Measurements from ENCODE around the gene FRK.

FRK gene

DNA sequence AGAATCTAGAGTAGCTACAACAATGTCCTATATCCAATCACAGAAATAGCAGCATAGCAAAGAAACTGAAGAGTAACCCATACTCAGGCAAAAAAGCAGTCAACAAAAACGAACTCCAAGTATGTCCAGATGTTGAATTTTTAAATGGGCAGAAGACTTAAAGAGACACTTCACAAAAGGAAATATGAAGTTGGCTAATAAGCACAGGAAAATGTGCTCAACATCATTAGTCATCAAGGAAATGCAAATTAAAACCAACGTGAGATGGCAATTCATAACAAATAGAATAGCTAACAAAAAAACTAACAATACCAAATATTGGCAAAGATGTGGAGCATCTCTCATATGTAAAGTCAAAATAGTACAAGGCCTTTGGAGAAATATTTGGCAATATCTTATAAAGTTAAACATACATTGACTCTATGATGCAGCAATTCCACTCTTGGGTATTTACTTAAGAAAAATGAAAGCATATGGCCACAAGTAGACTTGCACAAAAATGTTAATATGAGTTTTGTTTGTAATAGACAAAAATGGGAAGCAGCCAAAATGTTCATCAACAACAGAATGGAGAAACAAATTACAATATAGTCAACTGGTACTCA is 37.7 kb downstream of the FRK start:
- DNase-seq (ENCODE audit: insufficient read length, low spot score) = no peak
- TF ChIP-seq, protein P1, sequence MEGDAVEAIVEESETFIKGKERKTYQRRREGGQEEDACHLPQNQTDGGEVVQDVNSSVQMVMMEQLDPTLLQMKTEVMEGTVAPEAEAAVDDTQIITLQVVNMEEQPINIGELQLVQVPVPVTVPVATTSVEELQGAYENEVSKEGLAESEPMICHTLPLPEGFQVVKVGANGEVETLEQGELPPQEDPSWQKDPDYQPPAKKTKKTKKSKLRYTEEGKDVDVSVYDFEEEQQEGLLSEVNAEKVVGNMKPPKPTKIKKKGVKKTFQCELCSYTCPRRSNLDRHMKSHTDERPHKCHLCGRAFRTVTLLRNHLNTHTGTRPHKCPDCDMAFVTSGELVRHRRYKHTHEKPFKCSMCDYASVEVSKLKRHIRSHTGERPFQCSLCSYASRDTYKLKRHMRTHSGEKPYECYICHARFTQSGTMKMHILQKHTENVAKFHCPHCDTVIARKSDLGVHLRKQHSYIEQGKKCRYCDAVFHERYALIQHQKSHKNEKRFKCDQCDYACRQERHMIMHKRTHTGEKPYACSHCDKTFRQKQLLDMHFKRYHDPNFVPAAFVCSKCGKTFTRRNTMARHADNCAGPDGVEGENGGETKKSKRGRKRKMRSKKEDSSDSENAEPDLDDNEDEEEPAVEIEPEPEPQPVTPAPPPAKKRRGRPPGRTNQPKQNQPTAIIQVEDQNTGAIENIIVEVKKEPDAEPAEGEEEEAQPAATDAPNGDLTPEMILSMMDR (IDR thresholded peaks at IDR 0.05; ENCODE audit: insufficient read depth, missing control alignments) = no peak
- FAIRE-seq = no peak

DNA sequence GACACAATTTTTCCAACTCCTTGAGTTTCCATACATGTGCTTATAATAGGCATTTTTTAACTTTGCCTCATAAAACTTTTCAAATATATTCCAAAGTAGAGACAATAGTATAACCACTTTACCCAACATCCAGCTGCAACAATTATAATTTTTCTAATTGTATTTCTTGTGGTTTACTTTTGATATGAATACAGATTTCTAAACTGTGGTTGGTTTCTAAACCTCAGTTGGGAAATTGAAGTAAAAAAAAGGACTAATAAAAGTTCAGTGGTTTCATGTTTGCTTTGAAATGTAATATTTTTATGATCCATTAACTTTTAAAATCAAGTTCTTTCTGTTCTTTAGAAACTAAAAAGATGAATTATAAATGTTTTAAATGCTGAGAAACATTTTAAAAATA is 40.0 kb downstream of the FRK start:
- FAIRE-seq (no peak), DNase-seq (ENCODE audit: insufficient read length, low spot score) (no peak)
- TF ChIP-seq, protein P1 (IDR thresholded peaks at IDR 0.05; ENCODE audit: insufficient read depth, missing control alignments) = no peak

GRCh38 chr6:116019428-116019827 is 41.3 kb downstream of the FRK start:
- TF ChIP-seq, protein P1 (IDR thresholded peaks at IDR 0.05; ENCODE audit: insufficient read depth, missing control alignments) = no peak
- DNase-seq (ENCODE audit: insufficient read length, low spot score) (no peak), FAIRE-seq (peak; percentile 16)

DNA sequence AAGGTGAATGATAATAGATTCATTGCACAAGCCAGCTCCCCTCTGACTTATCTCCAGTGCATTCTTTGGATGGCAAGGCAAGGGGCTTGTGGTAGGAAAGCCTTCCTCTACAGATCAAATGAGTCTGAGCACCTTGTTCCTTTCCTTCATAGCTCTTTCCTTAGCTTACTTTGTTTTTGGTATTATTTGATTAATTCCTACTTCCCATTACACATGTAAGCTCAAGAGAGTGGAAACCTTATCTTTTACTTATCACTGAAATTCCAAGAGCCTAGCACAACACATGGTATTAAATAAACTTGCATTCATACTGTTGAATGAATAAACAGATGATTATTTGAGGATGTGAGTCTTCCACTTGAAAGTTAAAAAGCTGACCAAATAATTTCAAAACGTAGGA is 41.7 kb downstream of the FRK start:
- DNase-seq (ENCODE audit: insufficient read length, low spot score) (no peak), FAIRE-seq (peak; percentile 72)
- TF ChIP-seq, protein P1 (IDR thresholded peaks at IDR 0.05; ENCODE audit: insufficient read depth, missing control alignments) = no peak

GRCh38 chr6:116017546-116018295 is 43.0 kb downstream of the FRK start:
- DNase-seq (ENCODE audit: insufficient read length, low spot score) (no peak), FAIRE-seq (no peak)
- TF ChIP-seq, protein P1 (IDR thresholded peaks at IDR 0.05; ENCODE audit: insufficient read depth, missing control alignments) = no peak

- TF ChIP-seq, protein P1 (IDR thresholded peaks at IDR 0.05; ENCODE audit: insufficient read depth, missing control alignments) = no peak
- FAIRE-seq = no peak
- DNase-seq (ENCODE audit: insufficient read length, low spot score) = no peak
Measured at GRCh38 chr6:116016846-116017545, 43.7 kb downstream of the FRK start.
